DMS53 (cell line): ENCODE results near the gene RNF11.

Source experiments
- DNase-seq: peaks from one replicate; lab custom pipeline; 2025; lab: John Stamatoyannopoulos, UW

The RNF11 gene

DNA sequence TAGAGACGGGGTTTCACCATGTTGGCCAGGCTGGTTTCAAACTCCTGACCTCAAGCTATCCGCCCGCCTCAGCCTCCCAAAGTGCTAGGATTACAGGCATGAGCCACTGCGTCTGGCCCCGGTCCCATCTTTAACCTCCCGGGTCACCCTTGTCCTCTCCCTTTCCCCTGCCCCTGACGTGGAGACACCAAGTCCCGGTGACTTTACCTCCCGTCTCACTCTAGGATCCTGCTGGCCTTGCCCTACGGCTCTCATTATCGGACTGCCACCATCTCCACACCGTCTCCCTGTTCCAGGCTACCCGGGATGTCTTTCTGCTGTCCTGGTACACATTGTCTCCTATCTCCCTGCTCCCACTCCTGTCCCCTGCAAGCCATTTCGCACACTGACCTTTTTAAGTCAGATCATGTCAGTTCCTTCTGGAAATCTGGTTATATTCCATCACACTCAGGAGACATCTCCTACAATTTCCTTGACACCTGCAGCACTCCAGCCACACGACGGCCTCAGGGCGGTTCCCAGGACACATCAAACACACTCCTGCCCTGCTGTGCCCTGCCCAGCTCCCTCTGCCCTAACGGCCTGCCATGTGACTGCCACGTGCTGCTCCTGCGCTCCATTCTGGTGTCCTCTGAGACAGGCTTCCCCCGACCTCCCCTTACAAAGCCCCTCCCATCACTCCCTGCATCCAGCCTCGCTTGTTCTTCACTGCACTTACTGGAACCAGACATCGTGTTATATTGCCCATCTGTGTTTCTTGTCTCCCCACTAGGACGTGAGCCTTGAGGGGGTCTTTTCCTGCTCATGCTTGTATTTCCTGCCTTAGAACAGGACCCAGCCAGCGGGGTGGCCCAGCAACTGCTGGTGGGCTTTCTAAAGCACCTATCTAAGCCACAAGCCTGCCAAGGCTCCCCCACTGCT is 61.6 kb downstream of the RNF11 start:
- DNase-seq = peak; percentile 97

DNA sequence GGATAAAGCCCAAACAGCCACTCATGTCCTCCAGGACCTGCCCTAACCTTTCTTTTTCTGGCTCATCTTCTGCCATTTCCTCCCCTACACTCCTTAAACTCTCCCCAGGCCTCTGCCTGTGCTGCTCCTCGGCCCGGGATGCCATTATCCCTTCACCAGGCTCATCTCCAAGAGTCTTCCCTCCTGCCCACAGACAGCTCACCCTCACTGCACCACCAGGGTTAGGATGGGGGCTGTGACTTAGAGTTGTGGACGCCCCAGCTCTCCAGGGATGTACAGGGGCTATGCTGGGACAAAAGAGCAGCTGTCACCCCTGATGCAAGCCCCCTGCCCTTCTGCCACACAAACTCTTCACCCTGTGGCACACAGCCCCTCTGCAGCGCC is 62.2 kb downstream of the RNF11 start:
- no peak for DNase-seq

DNA sequence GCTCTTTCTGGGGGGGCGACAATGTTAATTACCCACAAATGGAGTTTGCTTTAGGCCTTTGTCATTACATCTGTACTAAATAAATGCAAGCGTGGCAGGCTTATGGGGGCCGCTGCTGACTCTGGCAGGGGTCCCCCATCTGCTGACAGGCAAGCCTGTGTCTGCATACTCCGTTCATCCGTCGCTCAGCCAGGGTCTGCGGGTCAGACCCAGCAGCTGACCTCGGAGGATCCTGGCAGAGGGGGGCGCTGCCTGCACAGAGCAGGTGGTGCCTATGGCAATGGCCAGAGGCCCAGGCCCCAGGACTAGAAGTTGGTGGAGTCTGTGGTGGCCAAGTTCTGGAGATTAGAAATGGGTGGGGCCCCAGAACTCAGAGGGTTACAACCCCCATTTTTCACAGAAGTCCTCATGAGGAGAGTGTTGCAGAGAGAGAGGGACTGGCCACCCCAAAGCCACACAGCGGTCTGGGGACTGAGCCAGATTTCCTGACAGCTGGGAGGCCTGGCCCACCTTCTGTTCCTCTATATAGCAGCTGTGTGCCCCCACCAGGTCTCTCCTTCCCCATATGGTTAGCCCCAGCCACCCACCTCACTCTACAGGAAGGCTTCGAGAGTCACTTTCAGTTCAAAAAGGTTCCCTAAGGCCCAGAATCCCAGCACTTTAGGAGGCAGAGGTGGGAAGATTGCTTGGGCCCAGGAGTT is 63.3 kb downstream of the RNF11 start:
- DNase-seq = no peak

DNA sequence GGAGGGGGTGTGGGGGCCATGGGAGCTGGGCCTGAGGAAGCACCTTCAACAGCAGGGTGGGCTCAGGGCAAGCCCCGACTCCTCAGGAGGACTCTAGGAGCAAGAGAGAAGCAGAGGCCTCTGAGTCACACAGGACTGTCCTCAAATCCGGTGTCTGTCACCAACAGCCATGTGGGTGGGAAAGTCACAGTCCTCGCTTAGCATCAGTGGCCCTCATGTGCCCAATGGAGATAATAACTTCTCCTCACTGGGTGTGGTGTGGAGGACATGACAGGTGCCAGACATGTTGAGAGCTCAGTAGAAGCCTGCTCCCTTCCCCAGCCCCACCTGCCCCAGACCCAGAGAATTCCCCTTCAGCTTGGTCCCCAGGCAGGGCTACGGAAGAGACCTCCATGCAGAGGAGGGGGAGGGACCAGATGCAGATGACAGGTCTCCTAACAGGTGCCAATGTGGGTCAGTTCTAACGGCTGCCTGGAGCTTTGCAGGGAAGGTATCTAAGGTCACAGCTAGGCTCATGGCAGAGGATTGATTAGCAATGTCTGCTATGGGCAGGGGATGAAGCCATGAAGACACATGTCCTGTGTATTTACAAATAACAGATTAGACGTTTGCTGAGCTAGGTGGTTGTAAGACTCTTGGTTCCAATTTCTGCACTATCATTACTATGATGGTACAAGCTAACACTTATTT is 64.1 kb downstream of the RNF11 start:
- no peak for DNase-seq

DNA sequence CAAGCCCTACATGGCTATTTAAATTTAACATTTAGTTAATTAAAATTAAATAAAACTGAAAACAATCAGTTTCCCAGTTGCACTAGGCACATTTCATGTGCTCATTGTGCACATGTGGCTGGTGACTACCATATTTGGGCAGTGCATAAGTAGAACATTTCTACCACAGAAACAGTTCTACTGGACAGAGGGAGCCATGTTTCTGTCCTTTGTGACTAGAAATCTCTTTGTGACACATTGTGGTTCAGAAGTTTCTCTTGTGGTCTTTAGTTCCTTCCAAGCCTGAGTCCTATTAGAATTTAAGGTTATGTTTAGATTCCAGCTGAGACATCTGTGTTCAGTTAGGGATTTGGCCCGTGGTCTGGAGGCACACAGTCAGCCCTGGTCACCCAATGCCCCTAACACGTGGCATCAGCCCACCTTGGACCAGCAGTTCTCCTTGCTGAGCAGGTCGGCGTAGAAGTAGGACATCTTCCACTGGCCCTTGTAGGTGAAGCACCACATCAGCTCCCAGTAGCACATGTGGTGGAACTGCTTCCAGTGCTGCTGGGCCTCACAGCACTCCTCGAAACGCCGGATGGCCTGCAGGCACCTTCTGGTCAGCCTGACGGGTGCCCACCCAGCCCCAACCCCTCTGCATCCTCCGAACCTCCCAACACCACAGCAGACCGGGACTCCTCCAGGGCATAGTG is 65.2 kb downstream of the RNF11 start:
- no peak for DNase-seq

DNA sequence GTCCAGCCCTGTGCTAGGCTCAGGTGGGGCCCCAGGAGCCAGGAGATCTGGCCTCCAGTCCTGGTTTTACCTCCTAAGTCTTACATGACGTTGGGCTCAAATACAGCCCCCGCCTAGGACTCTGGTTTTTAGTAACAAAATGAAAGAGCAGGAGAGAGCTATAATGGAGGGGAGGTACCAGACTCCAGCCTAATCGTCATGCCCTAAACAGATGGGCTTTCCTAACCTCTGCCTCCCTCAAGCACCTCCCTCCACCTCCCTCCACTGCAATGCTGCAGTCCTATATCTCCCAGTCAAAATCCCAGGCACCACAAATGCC is 65.7 kb downstream of the RNF11 start:
- DNase-seq = no peak

DNA sequence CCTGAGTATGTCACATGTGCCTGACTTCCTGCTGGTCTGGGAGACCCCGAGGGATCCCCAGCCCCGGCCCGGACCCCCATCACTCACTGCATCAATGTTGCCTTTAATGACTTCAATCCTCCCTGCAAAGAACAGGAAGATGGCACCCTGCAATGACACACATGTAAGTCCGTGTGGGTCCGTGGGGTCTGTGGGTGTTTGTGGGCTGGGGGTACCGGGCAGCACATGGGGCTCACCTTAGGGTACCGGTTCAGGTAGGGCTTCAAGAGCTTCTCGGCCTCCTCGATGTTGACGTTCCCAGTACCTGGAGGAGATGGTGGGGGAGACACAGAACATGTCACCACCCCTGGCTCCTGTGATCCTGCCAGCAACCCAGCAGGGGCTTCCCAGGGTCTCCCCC is 66.2 kb downstream of the RNF11 start:
- DNase-seq = no peak

DNA sequence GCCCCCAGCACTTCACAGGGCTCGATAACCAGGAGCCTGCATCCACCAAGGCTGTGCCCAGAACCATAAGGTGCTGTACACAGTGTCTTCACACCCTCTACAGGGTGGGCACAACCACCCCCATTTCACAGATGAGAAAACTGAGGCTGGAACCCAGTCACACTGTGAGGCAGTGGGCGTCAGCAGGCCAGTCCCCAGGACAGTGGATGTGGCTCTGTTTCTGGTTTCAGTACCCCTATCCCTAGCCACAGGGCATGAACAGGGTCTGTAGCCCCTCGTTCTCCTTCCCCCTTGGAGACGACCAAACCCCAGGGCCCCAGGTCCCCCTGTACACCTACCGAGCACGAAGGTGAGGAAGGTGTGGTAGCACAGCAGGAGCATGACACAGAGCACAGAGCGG is 66.7 kb downstream of the RNF11 start:
- no peak for DNase-seq

DNA sequence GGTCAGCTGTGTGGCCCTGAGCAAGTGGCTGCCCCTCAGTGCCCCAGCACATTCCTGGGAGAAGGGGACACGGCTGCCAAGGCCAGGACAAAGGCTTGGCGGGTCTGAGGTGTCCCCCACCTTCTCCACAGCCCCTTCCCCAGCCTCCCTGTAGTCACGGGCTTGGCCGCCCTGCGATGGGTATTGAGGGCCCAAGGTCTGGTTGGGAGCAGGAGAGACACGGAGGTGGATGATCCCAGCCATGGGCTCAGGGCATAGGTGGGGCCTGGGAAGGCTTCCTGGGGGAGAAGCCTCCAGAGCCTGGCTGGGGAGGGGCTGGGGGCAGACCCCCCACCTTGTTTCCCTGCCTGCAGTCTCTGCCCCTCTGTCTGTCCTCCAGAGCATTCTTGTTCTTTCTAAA is 67.2 kb downstream of the RNF11 start:
- no peak for DNase-seq

DNA sequence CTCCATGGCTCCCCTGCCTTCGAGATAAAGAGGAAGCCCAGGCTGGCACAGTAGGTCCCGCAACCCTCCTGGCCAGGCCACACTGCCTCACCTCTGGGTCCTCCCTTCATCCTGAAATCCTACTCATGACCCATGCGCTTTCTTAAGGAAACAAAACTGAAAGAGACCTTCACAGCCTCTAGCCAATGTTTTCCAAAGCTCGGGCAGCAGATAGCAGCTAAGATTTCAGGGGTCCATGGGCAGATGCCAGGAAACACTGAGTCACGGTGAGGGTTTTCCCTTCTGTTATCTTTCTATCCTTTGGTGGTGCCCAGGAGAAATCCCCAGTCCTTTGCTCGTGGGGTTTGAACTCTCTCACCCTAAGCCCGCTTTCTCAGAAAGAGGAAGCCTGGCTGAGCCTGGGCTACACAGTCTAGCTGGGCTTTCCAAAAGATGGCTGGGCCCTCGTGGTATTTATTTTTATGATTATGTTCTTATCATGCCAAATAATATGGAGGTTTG is 67.7 kb downstream of the RNF11 start:
- DNase-seq = no peak

DNA sequence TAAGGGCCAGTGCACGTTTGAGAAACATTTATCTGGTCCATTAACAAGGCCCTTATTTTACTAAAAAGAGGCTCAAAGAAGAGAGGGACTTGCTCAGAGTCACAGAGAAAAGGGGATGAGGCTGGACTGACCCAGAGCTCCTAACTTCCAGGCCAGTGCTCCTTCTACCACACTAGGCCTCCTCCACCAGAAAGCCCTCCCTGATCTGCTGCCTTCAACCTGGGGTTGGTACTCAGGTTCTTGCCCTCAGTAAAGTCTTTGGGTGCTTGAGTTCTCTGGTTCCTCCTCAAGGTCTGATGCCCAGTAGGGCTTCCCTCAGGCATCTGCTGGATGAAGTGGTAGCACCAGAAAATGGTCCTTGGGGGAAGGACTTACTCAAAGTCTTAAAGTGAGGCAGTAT is 68.3 kb downstream of the RNF11 start:
- DNase-seq = no peak

DNA sequence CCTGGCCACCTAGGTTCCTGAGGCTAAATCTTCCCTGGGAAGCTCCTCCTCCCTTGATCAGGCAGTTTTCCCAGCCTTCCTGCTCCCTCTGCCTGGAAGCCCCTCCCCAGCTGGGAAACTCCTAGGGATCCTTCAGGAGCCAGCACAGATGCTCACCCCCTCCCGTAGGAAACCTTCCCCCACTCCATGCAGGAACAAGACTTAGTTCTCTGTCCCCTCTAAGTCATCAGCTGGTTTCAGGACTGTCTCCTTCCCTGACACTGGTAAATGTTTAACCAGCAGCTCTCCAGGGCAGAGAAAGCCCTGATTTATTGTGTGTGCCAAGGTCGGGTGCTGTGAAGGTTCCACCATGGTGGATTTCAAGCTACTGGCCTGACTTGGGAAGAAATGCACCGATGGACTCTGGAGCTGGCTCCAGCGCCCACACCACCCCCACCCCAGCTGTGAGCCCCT is 69.3 kb downstream of the RNF11 start:
- peak; percentile 87 for DNase-seq

DNA sequence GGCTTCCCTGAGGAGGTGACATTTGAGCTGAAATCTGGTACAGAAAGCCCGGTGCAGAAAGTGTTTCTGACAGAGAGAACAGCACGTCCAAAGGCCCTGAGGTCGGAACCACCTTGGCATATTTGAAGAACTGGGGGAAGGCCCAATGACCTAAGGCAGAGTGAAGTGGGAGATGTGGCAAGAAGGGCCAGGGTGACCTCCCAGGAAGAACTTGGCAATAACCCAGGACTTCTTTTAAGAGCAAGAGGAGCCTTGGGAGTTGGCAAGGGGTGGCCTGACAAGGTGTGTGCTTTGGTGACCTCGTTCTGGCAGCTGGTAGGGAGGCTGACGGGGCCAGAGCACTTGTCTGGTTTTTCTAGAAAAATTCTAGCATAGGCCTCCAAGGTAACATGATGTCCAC is 70.9 kb downstream of the RNF11 start:
- DNase-seq = peak; percentile 45

DNA sequence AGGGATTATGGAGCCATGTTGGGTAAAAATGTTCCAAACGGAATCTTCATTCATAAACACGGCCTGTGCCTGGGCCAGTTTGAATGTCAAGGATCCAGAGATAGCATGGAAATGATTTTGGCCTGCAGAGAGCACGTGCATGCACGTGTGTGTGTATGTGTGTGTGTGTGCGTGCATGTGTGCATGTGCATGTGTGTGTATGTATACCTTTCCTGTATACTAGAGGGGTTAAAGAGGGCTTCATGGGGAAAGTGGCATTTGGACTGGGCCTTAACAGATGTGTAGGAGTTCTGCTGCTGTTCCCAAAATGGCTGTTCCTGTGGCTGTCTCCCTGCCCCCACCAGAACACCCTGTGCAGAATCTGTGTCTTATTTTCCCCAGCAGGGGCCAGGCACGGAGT is 72.6 kb downstream of the RNF11 start:
- no peak for DNase-seq

DNA sequence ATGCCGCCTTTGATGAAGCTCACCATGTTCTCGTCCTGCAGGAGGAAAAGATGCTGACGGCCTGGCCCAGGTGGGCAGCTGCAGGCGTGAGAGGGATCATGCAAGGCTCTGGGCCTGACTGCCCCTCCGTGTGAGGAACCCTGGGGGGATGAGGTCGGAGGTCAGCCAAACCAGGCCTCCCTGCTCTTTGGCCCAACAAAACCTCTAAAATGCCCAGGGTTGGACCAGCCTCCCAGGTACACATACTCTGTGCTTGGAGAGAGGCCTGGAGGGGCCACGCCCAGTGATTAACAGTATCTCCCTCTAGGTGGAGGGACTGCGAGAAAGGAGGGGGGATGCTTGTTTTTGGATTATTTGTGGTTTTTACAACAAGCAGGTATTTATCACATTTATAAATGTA is 73.2 kb downstream of the RNF11 start:
- DNase-seq = no peak

DNA sequence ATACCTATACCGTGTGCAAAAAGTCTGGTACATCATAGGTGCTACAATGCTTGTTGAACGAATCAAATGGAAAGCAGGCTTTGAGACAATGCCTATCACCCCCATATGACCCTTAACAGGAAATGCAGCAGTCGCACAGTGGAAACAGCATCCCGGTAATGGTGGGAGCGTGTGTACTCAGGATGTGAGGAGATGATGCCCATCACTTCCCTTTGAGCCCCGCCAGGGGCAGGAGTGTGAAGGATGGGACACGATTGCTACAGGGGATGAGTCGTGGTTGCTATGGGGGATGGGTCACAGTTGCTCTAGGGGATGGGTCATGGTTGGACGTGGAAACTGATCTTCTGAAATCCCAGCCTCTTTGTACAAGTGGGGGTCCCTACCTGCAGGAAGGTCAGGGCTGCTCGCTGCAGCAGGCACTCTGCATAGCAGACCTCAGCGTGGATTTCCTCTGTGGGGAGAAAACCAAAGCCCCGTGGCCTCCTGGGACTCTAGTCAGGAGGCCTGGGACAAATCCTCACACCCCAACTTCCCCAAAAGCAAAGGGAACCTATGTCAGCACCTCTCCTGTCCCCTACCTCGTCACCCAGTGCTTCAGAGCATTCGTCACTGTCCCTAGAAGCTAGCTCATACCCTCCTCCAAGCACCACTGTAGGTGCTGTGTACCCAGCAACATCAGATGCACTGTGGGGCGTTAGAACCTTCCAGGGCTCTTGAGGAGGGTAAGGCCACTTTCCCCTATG is 75.0 kb downstream of the RNF11 start:
- no peak for DNase-seq

DNA sequence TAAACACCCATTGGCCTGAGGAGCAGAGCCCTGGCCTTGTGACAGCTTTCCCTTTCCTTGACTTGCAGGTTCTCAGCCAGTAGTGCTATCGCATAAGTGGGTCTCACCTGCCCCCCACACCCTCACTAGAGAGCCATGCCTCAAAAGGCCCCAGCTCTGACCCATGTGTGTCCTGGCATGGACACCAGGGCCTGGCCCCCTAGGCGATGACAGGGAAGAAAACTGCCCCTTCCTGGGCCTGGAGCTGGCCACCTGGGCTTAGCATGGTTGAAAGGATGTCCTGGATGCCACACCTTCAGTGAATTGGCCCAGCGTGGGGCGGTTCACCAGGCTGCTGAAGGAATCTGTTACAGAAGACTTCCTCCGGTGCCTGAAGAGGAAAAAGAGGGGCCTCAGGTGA is 75.8 kb downstream of the RNF11 start:
- DNase-seq = no peak

DNA sequence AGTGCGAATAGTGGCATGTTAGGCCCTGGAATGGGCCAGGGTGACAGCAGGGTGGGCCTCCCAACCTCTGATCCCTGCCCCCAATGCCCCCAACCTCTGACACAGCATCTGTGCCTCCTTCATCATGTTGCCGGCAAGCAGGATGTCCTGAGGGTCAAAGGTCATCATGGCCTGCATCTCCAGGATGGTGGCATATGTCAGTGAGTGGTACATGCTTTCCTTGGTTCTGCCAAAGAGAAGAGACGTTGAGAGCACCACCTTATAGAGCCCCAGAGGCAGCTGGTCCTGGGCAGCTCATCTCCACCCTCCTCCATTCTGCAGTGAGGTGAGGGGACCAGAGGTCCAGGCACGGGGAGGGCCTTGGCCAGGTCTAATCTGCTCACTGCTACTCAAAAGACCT is 76.6 kb downstream of the RNF11 start:
- no peak for DNase-seq

DNA sequence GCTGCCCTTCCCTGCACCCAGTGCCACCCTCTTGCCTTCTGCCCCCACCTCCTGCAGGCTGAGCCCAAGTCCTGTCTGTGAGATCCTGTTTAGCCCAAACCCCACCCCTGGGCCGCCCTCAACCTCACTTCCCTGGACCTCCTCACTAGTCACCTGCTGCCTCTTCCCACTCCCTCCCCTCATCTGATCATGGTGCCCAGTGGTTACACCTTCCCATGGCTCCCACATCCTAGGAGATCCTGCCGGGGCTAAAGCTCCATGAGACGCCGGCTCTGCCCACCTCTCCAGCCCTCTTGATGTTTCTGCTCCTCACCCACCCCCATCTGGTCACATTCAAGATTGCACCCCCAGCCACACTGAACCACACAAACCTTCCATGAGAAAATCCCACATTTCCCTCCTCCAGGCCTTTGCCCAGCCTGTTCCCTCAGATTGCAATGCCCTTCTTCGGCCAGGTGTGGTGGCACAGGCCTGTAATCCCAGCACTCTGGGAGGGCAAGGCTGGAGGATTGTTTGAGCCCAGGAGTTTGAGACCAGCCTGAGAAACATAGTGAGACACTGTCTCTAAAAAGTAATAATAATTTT is 77.3 kb downstream of the RNF11 start:
- DNase-seq = peak; percentile 66

DNA sequence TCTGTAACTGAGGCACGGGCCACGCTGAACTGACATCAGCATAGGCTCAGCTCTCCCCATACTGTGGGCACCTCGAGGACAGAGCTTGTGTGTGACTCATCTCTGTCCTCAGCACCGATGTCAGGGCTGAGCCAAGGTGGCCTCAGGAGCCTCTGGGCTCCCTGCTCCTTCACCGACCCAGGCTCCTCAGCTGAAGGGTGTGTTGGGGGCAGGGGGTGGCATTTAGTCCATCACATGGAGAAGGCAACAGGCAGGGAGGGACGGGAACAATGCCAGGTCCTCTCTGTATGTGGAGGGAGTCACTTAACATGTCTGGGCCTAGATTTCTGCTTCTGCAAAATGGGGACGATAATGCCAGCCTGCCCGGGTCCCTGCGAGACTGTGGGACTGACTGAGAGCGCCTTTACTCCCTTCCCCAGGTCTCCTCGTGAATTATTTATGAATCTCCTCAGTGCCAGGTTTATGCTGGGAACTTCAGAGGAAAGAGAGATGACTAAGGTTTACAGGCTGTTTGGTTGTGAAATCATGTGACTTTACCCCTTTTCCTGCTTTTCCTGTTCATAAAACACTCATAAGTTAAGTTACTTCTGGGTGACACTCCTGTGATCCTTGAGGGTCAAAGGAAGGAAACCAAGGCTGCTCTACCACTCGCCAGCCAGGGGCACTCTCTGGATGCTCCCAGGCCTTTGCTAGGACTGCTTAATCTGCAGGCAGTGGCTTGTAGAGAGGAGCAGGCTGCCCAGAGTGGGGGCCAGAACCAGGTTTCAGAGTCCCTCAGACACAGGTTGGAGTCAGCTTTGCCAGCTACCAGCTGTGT is 78.1 kb downstream of the RNF11 start:
- peak; percentile 89 for DNase-seq
